C4-2B (cell line): Measurements from ENCODE around the gene FRMPD1.

Experiments used
- CTCF ChIP-seq: fragments of 450-650 bp; conservative IDR thresholded peaks from 2 replicates; pipeline ENCODE4 v1.5.1; 2017; ENCODE audit warnings: mild to moderate bottlenecking
- ZFX ChIP-seq: fragments of 450-650 bp; IDR thresholded peaks from 2 replicates; pipeline ENCODE4 v1.6.1; 2017

- no peak for TF ChIP-seq CTCF
- no peak for TF ChIP-seq ZFX
Observed at GRCh38 chr9:37758747-37759146, 108.0 kb downstream of the FRMPD1 start.
